KMS-11 (cell line): Measurements from ENCODE around the gene HEXB.
"Not testable (repeated sequence)": the region's sequence is repeated elsewhere in the genome, so short reads cannot be mapped to it uniquely, and the experiment has no call there.

Experiments
- H2AFZ ChIP-seq: fragments of 200-600 bp; sonication (generic); 2 replicates; pipeline ENCODE4 v1.6.1; 2016; ENCODE audit warnings: antibody characterized with exemption, mixed run types, low read depth
- H3K27ac ChIP-seq: fragments of 200-600 bp; sonication (generic); 2 replicates; pipeline ENCODE4 v1.6.1; 2016; ENCODE audit warnings: mild to moderate bottlenecking, mixed run types
- H3K27me3 ChIP-seq: fragments of 200-600 bp; sonication (generic); 2 replicates; pipeline ENCODE4 v1.6.1; 2017; ENCODE audit warnings: mild to moderate bottlenecking, low read depth, mixed run types, moderate library complexity; ENCODE audit not compliant: insufficient read depth
- H3K36me3 ChIP-seq: fragments of 200-600 bp; sonication (generic); 2 replicates; pipeline ENCODE4 v1.6.1; 2017; ENCODE audit warnings: mild to moderate bottlenecking, mixed run types; ENCODE audit not compliant: insufficient read depth
- H3K4me1 ChIP-seq: fragments of 200-600 bp; sonication (generic); 2 replicates; pipeline ENCODE4 v1.6.1; 2016; ENCODE audit warnings: mild to moderate bottlenecking, low read depth, mixed run types; ENCODE audit not compliant: poor library complexity, severe bottlenecking
- H3K4me2 ChIP-seq: fragments of 200-600 bp; sonication (generic); 2 replicates; pipeline ENCODE4 v1.7.0; 2016; ENCODE audit warnings: mild to moderate bottlenecking, mixed run types
- H3K4me3 ChIP-seq: fragments of 200-600 bp; sonication (generic); IDR thresholded peaks from 2 replicates; pipeline ENCODE4 v1.6.1; 2017; ENCODE audit warnings: low read depth, low read length, mixed read lengths; ENCODE audit not compliant: insufficient read depth
- H3K79me2 ChIP-seq: fragments of 200-600 bp; sonication (generic); 2 replicates; pipeline ENCODE4 v1.6.1; 2016; ENCODE audit warnings: low read depth, mixed run types; ENCODE audit not compliant: insufficient read depth
- H3K9ac ChIP-seq: fragments of 200-600 bp; sonication (generic); 2 replicates; pipeline ENCODE4 v1.6.1; 2016; ENCODE audit warnings: mild to moderate bottlenecking, mixed run types
- H4K20me1 ChIP-seq: fragments of 200-600 bp; sonication (generic); 2 replicates; pipeline ENCODE4 v1.6.1; 2016; ENCODE audit warnings: mild to moderate bottlenecking, mixed run types; ENCODE audit not compliant: insufficient read depth
- CTCF ChIP-seq: fragments of 200-600 bp; sonication (generic); conservative IDR thresholded peaks from 2 replicates; pipeline ENCODE4 v1.6.1; 2017; ENCODE audit warnings: low read depth, mild to moderate bottlenecking, antibody characterized with exemption, low read length, moderate library complexity, mixed read lengths

HEXB gene

GRCh38 chr5:74722271-74722670 is 37.2 kb downstream of the HEXB start:
- Histone ChIP-seq H3K27ac (no peak overlapping the region), H3K4me1 (no peaks in the 10 kb centered on the region), H3K79me2 (no peaks in the 10 kb centered on the region; the same call in 1 of the 2 replicates), H3K27me3 (no peaks in the 10 kb centered on the region), H3K36me3 (peaks cover 21% of the 10 kb centered on the region; the same call in 1 of the 2 replicates), H3K4me2 (no peak overlapping the region), H4K20me1 (no peaks in the 10 kb centered on the region), H3K4me3 (no peak overlapping the region), H3K9ac (no peak overlapping the region), H2AFZ (no peak overlapping the region)
- TF ChIP-seq CTCF, result no peak

DNA sequence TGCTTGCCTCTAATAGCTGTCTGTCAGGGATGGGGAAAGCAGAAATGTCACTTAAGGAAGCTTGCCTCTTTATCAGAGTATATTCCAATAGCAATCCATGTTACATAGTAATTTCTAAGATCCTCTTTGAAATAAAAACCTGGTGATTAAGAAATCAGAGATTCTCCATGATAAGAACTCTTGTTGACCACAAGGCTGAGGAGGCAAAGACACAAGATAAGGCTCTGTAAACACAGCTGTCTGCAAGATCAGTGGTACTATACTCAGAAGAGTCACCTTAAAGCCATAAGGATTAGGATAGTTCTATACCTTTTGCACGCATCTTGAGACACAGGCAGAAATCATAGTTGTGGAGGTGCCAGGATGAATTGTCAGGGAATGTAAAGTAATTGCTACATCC is 40.3 kb downstream of the HEXB start:
- no peaks in the 10 kb centered on the region for H3K27me3 ChIP-seq
- no peak overlapping the region for H3K4me2 ChIP-seq
- H4K20me1 ChIP-seq, result no peaks in the 10 kb centered on the region
- H3K36me3 ChIP-seq, result peaks cover 20% of the 10 kb centered on the region; the same call in 1 of the 2 replicates
- H2AFZ ChIP-seq, result no peak overlapping the region
- TF ChIP-seq CTCF, result no peak
- no peak overlapping the region for H3K9ac ChIP-seq
- no peaks in the 10 kb centered on the region; the same call in 1 of the 2 replicates for H3K79me2 ChIP-seq
- H3K4me3 ChIP-seq, result no peak overlapping the region
- H3K4me1 ChIP-seq, result no peaks in the 10 kb centered on the region
- no peak overlapping the region for H3K27ac ChIP-seq

- Histone ChIP-seq H3K27ac (no peak overlapping the region), H3K4me1 (no peaks in the 10 kb centered on the region), H3K36me3 (peaks cover 6% of the 10 kb centered on the region; the same call in 1 of the 2 replicates), H3K4me3 (no peak overlapping the region), H4K20me1 (no peaks in the 10 kb centered on the region), H3K27me3 (no peaks in the 10 kb centered on the region), H3K9ac (no peak overlapping the region), H3K4me2 (no peak overlapping the region), H2AFZ (no peak overlapping the region), H3K79me2 (no peaks in the 10 kb centered on the region)
- no peak for TF ChIP-seq CTCF
Measured at GRCh38 chr5:74736759-74737158, 51.7 kb downstream of the HEXB start.

- Histone ChIP-seq H3K4me2 (no peak overlapping the region), H3K27ac (no peak overlapping the region), H4K20me1 (no peaks in the 10 kb centered on the region), H3K4me1 (no peaks in the 10 kb centered on the region), H3K27me3 (no peaks in the 10 kb centered on the region), H3K79me2 (no peaks in the 10 kb centered on the region), H3K36me3 (peaks cover 6% of the 10 kb centered on the region; the same call in 1 of the 2 replicates), H2AFZ (no peak overlapping the region), H3K9ac (no peak overlapping the region), H3K4me3 (no peak overlapping the region)
- no peak for TF ChIP-seq CTCF
Measured at GRCh38 chr5:74738406-74738805, 53.4 kb downstream of the HEXB start.

DNA sequence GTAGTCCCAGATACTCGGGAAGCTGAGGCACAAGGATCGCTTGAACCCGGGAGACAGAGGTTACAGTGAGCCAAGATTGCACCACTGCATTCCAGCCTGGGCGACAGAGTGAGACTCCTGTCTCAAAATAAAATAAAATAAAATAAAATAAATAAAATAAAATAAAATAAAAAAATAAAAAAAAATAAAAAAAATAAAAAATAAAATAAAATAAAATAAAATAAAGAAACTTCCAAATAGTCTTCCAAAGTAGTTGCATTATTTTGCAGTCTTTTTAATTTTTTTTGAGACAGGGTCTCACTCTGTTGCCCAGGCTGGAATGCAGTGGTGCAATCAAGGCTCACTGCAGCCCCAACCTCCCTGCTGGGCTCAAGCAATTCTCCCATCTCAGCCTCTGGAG is 63.7 kb downstream of the HEXB start:
- H3K4me2 ChIP-seq, H4K20me1 ChIP-seq, H3K27ac ChIP-seq, H3K4me3 ChIP-seq, H3K79me2 ChIP-seq, H3K4me1 ChIP-seq, H3K27me3 ChIP-seq, H2AFZ ChIP-seq, H3K36me3 ChIP-seq, H3K9ac ChIP-seq: not testable (repeated sequence)
